Measurements from ENCODE around the gene DNAH1. TPM values are rescaled to one million over a fixed set of nuclear protein-coding genes. Genes with fewer than 3 reads are reported as not detected.

DNAH1 gene
- total and polyA plus RNA-seq, 4 donors, result 4.2 to 12.9 (median 9.9) TPM

DNA sequence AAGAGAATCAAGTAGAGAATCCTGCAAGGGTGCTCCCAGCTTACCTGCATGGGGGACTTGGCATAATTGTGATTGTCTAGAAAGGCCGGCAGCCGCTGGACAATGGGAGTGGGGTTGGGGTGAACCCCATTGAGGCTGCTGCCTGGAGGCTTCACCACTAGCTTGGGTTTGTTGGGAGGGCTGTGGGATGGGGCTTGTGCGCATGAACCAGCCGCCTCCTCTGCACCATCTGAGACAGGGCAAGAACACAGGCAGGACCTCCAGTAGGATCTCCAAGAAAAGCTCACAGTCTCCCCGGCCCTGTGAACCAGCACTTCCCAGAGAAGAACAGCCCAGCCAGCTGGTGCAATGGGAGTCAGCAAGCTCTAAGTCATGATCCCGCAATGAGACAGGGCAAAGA, 88.9 kb downstream of the DNAH1 start:
- Histone ChIP-seq H3K27ac (ENCODE audit: low read depth, low read length) (no peak overlapping the region), H3K9me3 (ENCODE audit: control insufficient read depth, insufficient read depth, low read length) (no peaks in the 10 kb centered on the region), H3K4me3 (ENCODE audit: low read depth, low read length) (no peak overlapping the region), H3K27me3 (ENCODE audit: control insufficient read depth, insufficient read depth, low read length) (no peaks in the 10 kb centered on the region), H3K36me3 (ENCODE audit: control insufficient read depth, insufficient read depth, low read length) (peaks cover 89% of the 10 kb centered on the region), H3K4me1 (ENCODE audit: control insufficient read depth, insufficient read depth, low read length) (peaks cover 18% of the 10 kb centered on the region)
- no peak for DNase-seq (ENCODE audit: low read depth in 4 of 6, low spot score in 6 of 6)
- WGBS (ENCODE audit: insufficient coverage), result 94% methylated on average over 5 of the region's 6 CpGs

DNA sequence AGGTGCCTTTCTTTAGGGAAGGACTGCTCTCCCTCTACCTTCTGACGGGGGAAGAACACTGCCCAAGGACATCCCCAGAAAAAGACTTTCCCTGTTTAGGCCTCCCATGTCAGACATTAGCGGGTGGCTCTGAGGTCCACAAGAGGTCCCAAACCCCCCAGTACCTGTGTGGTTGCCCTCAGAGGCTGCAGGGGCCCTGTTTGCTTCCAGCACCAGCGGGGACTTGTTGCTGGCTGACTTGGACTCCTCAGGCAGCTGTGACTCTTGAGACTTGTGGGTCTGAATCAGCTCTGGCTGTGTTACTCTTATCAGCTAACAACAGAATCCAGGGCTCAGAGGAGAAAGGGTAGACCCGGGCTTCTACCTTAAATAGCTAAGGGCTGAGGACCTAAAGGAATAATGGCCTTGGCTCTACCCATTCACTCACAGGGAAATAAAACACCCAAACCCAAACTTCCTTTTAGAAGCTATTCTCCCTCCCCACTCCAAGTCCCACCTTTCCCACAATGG, 89.5 kb downstream of the DNAH1 start:
- H3K27me3 ChIP-seq (ENCODE audit: control insufficient read depth, insufficient read depth, low read length), result no peaks in the 10 kb centered on the region
- peaks cover 18% of the 10 kb centered on the region for H3K4me1 ChIP-seq (ENCODE audit: control insufficient read depth, insufficient read depth, low read length)
- 100% methylated on average over 4 of the region's 4 CpGs for WGBS (ENCODE audit: insufficient coverage)
- DNase-seq (ENCODE audit: low read depth in 4 of 6, low spot score in 6 of 6), result no peak
- no peak overlapping the region for H3K4me3 ChIP-seq (ENCODE audit: low read depth, low read length)
- no peak overlapping the region for H3K27ac ChIP-seq (ENCODE audit: low read depth, low read length)
- H3K36me3 ChIP-seq (ENCODE audit: control insufficient read depth, insufficient read depth, low read length), result peaks cover 83% of the 10 kb centered on the region
- H3K9me3 ChIP-seq (ENCODE audit: control insufficient read depth, insufficient read depth, low read length), result no peaks in the 10 kb centered on the region

DNA sequence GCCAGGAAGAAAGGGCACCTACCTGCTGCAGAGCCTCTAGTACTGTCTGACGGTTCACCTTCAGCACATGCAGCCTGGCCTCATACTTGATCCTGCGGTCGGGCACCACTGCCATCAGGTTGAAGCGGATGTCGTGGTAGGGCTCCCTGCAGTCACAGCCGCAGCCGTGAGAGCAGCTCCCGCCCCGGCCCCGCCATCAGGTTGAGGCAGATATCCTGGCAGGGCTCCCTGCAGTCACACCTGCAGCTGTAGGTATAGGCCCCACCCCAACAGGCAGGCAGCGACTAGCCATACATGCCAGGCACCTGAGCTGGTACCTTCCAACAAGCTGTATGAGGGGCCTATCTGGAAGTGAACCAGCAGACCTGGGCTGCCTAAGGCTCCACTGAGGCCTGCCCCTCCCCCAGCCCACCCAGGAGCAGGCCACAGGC, 90.1 kb downstream of the DNAH1 start:
- H3K9me3 ChIP-seq (ENCODE audit: control insufficient read depth, insufficient read depth, low read length), result no peaks in the 10 kb centered on the region
- no peak for DNase-seq (ENCODE audit: low read depth in 4 of 6, low spot score in 6 of 6)
- WGBS (ENCODE audit: insufficient coverage), result 93% methylated on average over 11 of the region's 11 CpGs
- no peak overlapping the region for H3K27ac ChIP-seq (ENCODE audit: low read depth, low read length)
- H3K36me3 ChIP-seq (ENCODE audit: control insufficient read depth, insufficient read depth, low read length), result peaks cover 77% of the 10 kb centered on the region
- H3K27me3 ChIP-seq (ENCODE audit: control insufficient read depth, insufficient read depth, low read length), result no peaks in the 10 kb centered on the region
- H3K4me3 ChIP-seq (ENCODE audit: low read depth, low read length), result no peak overlapping the region
- peaks cover 22% of the 10 kb centered on the region for H3K4me1 ChIP-seq (ENCODE audit: control insufficient read depth, insufficient read depth, low read length)

DNA sequence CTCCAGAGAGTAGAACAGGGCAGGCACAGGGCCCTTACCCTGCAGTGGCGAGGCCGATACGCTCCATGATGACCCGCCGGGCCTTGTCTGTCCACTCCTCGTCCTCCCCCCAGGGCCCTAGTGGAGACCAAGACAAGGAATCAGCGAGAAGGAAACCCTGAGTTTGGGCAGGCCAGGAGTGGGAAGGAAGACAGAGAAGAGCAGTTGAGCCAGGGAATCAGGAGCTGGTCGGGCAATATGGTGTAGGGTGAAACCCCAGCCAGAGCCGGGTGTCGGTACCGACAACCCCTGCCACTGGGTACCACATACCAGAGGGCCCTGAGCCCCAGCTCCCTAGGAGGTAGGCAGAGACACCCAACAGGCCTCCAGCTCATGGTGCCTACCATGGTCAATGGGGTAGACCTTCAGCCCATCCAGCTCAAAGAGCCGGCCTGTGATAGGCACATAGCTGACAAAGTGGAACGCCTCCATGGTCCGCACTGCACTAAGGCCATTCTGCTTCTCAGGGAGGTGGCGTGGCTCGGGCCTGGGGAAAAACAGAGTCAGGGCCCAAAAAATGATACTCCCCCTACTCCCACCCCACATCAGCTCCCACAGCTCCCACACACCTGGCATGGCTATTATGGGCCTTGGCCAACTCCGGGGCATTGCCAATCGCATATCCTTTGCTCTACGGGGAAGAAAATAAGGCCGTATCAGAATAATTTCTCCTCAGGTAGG, 90.8 kb downstream of the DNAH1 start:
- Histone ChIP-seq H3K4me1 (ENCODE audit: control insufficient read depth, insufficient read depth, low read length) (peaks cover 29% of the 10 kb centered on the region), H3K36me3 (ENCODE audit: control insufficient read depth, insufficient read depth, low read length) (peaks cover 70% of the 10 kb centered on the region), H3K27me3 (ENCODE audit: control insufficient read depth, insufficient read depth, low read length) (no peaks in the 10 kb centered on the region), H3K27ac (ENCODE audit: low read depth, low read length) (no peak overlapping the region), H3K9me3 (ENCODE audit: control insufficient read depth, insufficient read depth, low read length) (no peaks in the 10 kb centered on the region), H3K4me3 (ENCODE audit: low read depth, low read length) (no peak overlapping the region)
- no peak for DNase-seq (ENCODE audit: low read depth in 4 of 6, low spot score in 6 of 6)
- 98% methylated on average over 15 of the region's 20 CpGs for WGBS (ENCODE audit: insufficient coverage)

DNA sequence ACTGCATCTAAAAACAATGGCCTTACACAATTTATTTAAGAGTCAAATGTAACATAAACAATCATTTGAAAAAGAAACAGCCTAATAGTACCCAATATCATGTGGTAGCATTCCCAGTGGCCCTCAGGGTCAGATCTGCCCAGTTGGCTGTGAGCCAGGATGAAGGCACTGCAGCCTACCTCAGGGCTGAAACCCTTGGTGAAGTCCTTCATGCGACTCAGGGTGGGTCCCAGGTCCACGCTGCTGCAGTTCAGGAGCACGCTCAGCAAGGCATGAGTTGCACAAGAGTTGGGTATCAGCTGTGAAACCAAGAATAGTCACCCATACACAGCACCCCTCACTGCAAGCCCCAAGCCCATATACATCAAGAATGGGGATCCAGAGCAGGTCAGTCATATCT, 91.7 kb downstream of the DNAH1 start:
- H3K27ac ChIP-seq (ENCODE audit: low read depth, low read length), result no peak overlapping the region
- no peak overlapping the region for H3K4me3 ChIP-seq (ENCODE audit: low read depth, low read length)

DNA sequence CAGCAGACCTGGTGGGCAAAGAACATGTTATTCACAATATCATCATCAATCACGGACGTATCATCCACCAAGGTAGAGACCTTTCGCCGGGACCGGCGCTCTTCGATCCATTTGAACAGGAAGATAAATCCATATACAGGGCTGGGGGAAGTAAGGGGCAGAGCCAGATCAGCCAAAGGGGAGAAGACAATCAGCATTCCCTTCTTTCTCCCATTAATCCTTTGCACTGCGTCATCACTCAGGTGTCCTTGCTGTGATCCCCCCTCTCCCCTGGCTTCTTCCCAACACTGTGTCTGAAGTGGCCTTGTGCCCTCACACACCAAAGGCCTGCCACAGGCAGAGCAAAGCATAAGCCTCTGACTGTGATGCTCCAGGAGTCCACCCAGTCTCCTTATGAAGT, 92.3 kb downstream of the DNAH1 start:
- Histone ChIP-seq H3K9me3 (ENCODE audit: control insufficient read depth, insufficient read depth, low read length) (no peaks in the 10 kb centered on the region), H3K27ac (ENCODE audit: low read depth, low read length) (no peak overlapping the region), H3K27me3 (ENCODE audit: control insufficient read depth, insufficient read depth, low read length) (no peaks in the 10 kb centered on the region), H3K4me1 (ENCODE audit: control insufficient read depth, insufficient read depth, low read length) (peaks cover 30% of the 10 kb centered on the region), H3K4me3 (ENCODE audit: low read depth, low read length) (no peak overlapping the region), H3K36me3 (ENCODE audit: control insufficient read depth, insufficient read depth, low read length) (peaks cover 55% of the 10 kb centered on the region)
- 100% methylated on average over 1 of the region's 8 CpGs for WGBS (ENCODE audit: insufficient coverage)
- DNase-seq (ENCODE audit: low read depth in 4 of 6, low spot score in 6 of 6), result no peak

More for the DNA sequence above, 91.7 kb downstream of the DNAH1 start:
- Histone ChIP-seq H3K9me3 (ENCODE audit: control insufficient read depth, insufficient read depth, low read length) (no peaks in the 10 kb centered on the region), H3K27me3 (ENCODE audit: control insufficient read depth, insufficient read depth, low read length) (no peaks in the 10 kb centered on the region), H3K36me3 (ENCODE audit: control insufficient read depth, insufficient read depth, low read length) (peaks cover 62% of the 10 kb centered on the region), H3K4me1 (ENCODE audit: control insufficient read depth, insufficient read depth, low read length) (peaks cover 30% of the 10 kb centered on the region)
- DNase-seq (ENCODE audit: low read depth in 4 of 6, low spot score in 6 of 6), result no peak
- 100% methylated on average over 3 of the region's 3 CpGs for WGBS (ENCODE audit: insufficient coverage)

DNA sequence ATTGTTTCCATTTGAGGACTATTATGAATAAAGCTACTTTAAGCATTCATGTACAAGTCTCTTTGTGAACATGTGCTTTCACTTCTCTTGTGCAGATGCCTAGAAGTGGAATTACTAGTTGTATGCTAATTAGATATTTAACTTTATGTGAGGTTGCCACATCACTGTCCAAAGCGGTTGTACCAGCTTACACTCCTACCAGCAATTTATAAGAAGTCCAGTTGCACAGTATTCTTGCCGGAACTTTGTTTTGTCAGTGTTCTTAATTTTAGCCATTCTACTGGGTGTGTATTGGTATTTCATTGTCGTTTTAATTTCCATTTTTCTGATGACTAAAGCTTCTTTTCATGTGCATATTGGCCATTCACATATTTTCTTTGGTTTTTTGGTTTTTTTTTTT, 99.7 kb downstream of the DNAH1 start:
- WGBS (ENCODE audit: insufficient coverage), result no CpG with 5 or more reads among the region's 3 CpGs
- no peaks in the 10 kb centered on the region for H3K27me3 ChIP-seq (ENCODE audit: control insufficient read depth, insufficient read depth, low read length)
- no peak overlapping the region for H3K27ac ChIP-seq (ENCODE audit: low read depth, low read length)
- no peak for DNase-seq (ENCODE audit: low read depth in 4 of 6, low spot score in 6 of 6)
- H3K4me1 ChIP-seq (ENCODE audit: control insufficient read depth, insufficient read depth, low read length), result peaks cover 12% of the 10 kb centered on the region
- H3K4me3 ChIP-seq (ENCODE audit: low read depth, low read length), result no peak overlapping the region
- H3K36me3 ChIP-seq (ENCODE audit: control insufficient read depth, insufficient read depth, low read length), result peaks cover 2% of the 10 kb centered on the region
- H3K9me3 ChIP-seq (ENCODE audit: control insufficient read depth, insufficient read depth, low read length), result no peaks in the 10 kb centered on the region

DNA sequence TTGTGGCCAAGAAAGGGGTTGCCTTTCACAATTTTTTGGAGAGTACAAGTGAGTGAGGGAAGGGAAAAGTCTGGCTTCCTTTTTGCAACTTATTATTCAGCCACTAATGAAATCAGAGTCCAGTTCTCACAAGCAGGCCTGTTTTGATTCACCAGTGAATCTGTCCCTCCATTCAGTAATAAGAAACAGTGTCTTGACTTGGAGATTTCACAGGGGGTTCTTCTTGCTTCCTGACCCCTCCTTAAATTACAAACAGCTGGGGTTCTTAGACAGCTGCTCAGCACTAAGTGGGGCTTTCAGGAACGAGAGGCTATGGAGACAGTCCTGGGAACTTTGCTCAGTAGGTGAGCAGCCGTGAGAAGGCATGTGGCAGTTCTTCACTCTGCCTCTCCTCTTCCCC, 104.3 kb downstream of the DNAH1 start:
- Histone ChIP-seq H3K27ac (ENCODE audit: low read depth, low read length) (no peak overlapping the region), H3K27me3 (ENCODE audit: control insufficient read depth, insufficient read depth, low read length) (no peaks in the 10 kb centered on the region)
- WGBS (ENCODE audit: insufficient coverage), result 70% methylated on average over 2 of the region's 2 CpGs

DNA sequence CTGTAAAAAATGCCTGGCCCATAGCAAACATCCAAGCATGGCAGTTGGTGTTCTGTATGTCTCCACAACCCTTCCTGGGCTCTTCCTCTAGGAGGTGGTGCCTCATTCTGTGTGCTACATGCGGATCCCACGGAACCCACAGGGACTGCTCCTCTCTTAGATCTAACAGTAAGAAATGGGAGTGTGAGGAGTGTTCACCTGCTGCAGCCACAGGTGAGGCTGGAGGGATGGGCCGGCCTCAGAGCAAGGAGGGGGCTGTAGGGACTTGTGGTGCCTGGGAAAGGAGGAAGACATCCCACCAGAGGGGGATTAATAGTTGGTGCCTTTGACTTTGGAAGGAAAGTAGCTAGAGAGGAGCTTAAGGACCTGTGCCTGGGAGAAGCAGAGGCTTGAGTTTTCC, 106.5 kb downstream of the DNAH1 start:
- no peak overlapping the region for H3K27ac ChIP-seq (ENCODE audit: low read depth, low read length)
- no peaks in the 10 kb centered on the region for H3K27me3 ChIP-seq (ENCODE audit: control insufficient read depth, insufficient read depth, low read length)
- no peak overlapping the region for H3K4me3 ChIP-seq (ENCODE audit: low read depth, low read length)
- no peak for DNase-seq (ENCODE audit: low read depth in 4 of 6, low spot score in 6 of 6)
- H3K36me3 ChIP-seq (ENCODE audit: control insufficient read depth, insufficient read depth, low read length), result peaks cover 2% of the 10 kb centered on the region
- H3K4me1 ChIP-seq (ENCODE audit: control insufficient read depth, insufficient read depth, low read length), result no peaks in the 10 kb centered on the region
- no CpG with 5 or more reads among the region's 3 CpGs for WGBS (ENCODE audit: insufficient coverage)
- no peaks in the 10 kb centered on the region for H3K9me3 ChIP-seq (ENCODE audit: control insufficient read depth, insufficient read depth, low read length)

More for the DNA sequence above, 104.3 kb downstream of the DNAH1 start:
- Histone ChIP-seq H3K4me3 (ENCODE audit: low read depth, low read length) (no peak overlapping the region), H3K9me3 (ENCODE audit: control insufficient read depth, insufficient read depth, low read length) (no peaks in the 10 kb centered on the region), H3K4me1 (ENCODE audit: control insufficient read depth, insufficient read depth, low read length) (no peaks in the 10 kb centered on the region), H3K36me3 (ENCODE audit: control insufficient read depth, insufficient read depth, low read length) (peaks cover 2% of the 10 kb centered on the region)
- DNase-seq (ENCODE audit: low read depth in 4 of 6, low spot score in 6 of 6), result no peak

DNA sequence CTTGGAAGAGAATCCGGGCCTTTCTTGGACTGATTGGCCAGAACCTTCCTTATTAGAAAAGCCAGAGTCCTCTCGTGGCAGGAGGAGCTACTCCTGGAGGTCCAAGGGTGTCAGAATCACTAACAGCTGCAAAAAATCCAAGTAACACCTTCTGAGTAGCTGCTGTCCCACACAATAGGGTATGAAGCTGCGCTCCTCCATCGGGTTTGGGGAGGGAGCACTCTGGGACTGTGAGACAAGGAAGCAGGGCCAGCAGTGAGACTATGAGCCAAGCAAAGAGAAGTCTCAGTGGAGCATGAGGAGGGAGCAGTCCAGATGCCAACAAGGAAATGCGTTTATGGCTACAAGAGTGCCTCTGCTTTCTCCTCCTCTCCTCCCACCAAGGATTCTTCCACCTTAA, 107.1 kb downstream of the DNAH1 start:
- H3K4me1 ChIP-seq (ENCODE audit: control insufficient read depth, insufficient read depth, low read length), result no peaks in the 10 kb centered on the region
- peaks cover 2% of the 10 kb centered on the region for H3K36me3 ChIP-seq (ENCODE audit: control insufficient read depth, insufficient read depth, low read length)
- no peaks in the 10 kb centered on the region for H3K9me3 ChIP-seq (ENCODE audit: control insufficient read depth, insufficient read depth, low read length)
- no peaks in the 10 kb centered on the region for H3K27me3 ChIP-seq (ENCODE audit: control insufficient read depth, insufficient read depth, low read length)
- H3K27ac ChIP-seq (ENCODE audit: low read depth, low read length), result no peak overlapping the region
- WGBS (ENCODE audit: insufficient coverage), result 55% methylated on average over 4 of the region's 5 CpGs
- DNase-seq (ENCODE audit: low read depth in 4 of 6, low spot score in 6 of 6), result no peak
- no peak overlapping the region for H3K4me3 ChIP-seq (ENCODE audit: low read depth, low read length)
